GM12878 (cell line): ENCODE data around the gene TEKT2.

Source experiments
- BHLHE40 ChIP-seq, 2 experiments: fragments of 450-650 bp in 1 of 2; IDR thresholded peaks; 2 replicates each; pipeline ENCODE4 v1.6.1; 2011 to 2017; ENCODE audit warnings: low read depth in 2 of 2, borderline replicate concordance in 1 of 2, improper control_type of control experiment in 1 of 2, low read length in 1 of 2, mild to moderate bottlenecking in 1 of 2
- CEBPB ChIP-seq, 2 experiments: fragments of 150-350 bp in 1 of 2; IDR thresholded peaks; 2 replicates each; pipeline ENCODE4 v1.6.1; 2012 to 2014; ENCODE audit warnings: low read depth in 2 of 2, low read length in 2 of 2, borderline replicate concordance in 1 of 2, inconsistent platforms in 1 of 2
- CHD2 ChIP-seq: IDR thresholded peaks from 2 replicates; pipeline ENCODE4 v1.6.1; 2011; ENCODE audit warnings: low read depth, low read length, improper control_type of control experiment, borderline replicate concordance
- POLR2A ChIP-seq: IDR thresholded peaks from 2 replicates; pipeline ENCODE4 v1.6.1; 2011; ENCODE audit warnings: low read depth, mild to moderate bottlenecking, low read length
- POLR2AphosphoS5 ChIP-seq: IDR thresholded peaks from 2 replicates; pipeline ENCODE4 v1.6.1; 2011; ENCODE audit warnings: mild to moderate bottlenecking, low read length, inconsistent platforms
- RCOR1 ChIP-seq: conservative IDR thresholded peaks from 2 replicates; pipeline ENCODE4 v1.6.1; 2012; ENCODE audit warnings: low read depth, low read length, improper control_type of control experiment
- RFX5 ChIP-seq: IDR thresholded peaks from 2 replicates; pipeline ENCODE4 v1.6.1; 2011; ENCODE audit warnings: low read depth, low read length, improper control_type of control experiment
- SPI1 ChIP-seq: IDR thresholded peaks from 2 replicates; pipeline ENCODE4 v1.6.1; 2011; ENCODE audit warnings: low read depth, mild to moderate bottlenecking, low read length, moderate library complexity, borderline replicate concordance; ENCODE audit not compliant: insufficient read depth
- TCF7 ChIP-seq: IDR thresholded peaks from 2 replicates; pipeline ENCODE4 v1.6.1; 2014; ENCODE audit warnings: antibody characterized with exemption, borderline replicate concordance
- TF ChIP-seq, protein P1 (sequence below): fragments of 450-650 bp; IDR thresholded peaks from 2 replicates; pipeline ENCODE4 v1.6.1; 2017; ENCODE audit warnings: mild to moderate bottlenecking
- TF ChIP-seq, protein P2 (sequence below), 3 experiments: IDR thresholded peaks in 2 of 3; conservative IDR thresholded peaks in 1 of 3; 2 replicates each; pipeline ENCODE4 v1.5.1; 2011; ENCODE audit warnings: low read depth in 3 of 3, low read length in 3 of 3, mild to moderate bottlenecking in 3 of 3, control low read depth in 2 of 3, moderate library complexity in 2 of 3, inconsistent platforms in 1 of 3, mixed read lengths in 1 of 3; ENCODE audit not compliant: control insufficient read depth in 2 of 3, insufficient read depth in 1 of 3; ENCODE audit errors: extremely low read depth in 1 of 3
- TF ChIP-seq, protein P3 (sequence below): fragments of 450-650 bp; IDR thresholded peaks from 2 replicates; pipeline ENCODE4 v1.6.1; 2016; ENCODE audit warnings: mild to moderate bottlenecking
- TF ChIP-seq, protein P4 (sequence below): fragments of 450-650 bp; IDR thresholded peaks from 2 replicates; pipeline ENCODE4 v1.6.1; 2017; ENCODE audit warnings: borderline replicate concordance

DNA sequence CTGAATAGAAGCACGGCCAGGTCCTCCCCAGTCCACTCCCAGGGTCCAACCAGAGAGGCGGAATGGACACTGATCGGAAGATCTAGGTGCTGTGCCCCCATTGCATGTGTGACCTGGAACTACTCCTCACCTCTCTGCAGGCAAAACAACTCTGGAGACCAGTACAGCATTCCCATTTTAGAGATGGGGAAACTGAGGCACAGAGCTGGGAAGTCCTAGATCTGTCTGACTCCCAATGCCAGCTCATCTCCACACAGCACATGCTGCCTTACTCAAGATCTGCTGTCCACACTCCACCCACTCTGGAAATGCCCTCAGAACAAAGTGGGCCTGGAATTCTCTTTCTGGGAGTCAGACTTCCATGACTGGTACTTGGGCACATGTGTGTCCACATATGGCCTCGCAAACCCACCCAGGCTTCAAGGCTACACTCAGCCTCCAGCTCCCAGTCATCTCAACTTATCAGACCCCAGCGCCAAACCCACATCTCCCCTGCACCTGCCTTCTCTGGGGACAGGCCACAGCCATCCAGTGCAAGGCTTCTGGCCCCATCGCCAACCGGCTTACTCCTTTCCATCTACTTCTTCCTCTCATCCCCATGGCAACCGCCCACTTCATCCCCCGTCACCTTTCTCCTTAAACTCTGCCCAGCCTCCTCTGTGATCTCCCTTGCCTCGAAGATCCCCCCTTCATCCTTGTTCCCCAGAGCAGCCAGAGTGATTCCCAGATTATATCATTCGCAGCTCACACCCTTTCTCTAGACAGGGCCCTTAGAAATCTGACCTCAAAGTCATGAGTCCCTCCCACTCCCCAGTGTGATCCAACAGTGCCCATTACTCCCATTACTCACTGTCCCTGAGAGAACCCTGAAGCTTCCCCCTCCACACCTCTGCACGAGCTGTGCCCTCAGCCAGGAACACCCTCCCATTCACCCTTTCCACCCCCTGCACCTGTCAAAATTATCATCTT is 38.5 kb downstream of the TEKT2 start:
- TF ChIP-seq, protein P1, sequence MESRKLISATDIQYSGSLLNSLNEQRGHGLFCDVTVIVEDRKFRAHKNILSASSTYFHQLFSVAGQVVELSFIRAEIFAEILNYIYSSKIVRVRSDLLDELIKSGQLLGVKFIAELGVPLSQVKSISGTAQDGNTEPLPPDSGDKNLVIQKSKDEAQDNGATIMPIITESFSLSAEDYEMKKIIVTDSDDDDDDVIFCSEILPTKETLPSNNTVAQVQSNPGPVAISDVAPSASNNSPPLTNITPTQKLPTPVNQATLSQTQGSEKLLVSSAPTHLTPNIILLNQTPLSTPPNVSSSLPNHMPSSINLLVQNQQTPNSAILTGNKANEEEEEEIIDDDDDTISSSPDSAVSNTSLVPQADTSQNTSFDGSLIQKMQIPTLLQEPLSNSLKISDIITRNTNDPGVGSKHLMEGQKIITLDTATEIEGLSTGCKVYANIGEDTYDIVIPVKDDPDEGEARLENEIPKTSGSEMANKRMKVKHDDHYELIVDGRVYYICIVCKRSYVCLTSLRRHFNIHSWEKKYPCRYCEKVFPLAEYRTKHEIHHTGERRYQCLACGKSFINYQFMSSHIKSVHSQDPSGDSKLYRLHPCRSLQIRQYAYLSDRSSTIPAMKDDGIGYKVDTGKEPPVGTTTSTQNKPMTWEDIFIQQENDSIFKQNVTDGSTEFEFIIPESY = no peak
- TF ChIP-seq RCOR1 = no peak
- TF ChIP-seq BHLHE40 (IDR thresholded peaks at IDR 0.05; ENCODE audit: borderline replicate concordance in 1 of 2, low read depth in 2 of 2, low read length in 1 of 2) = no peak
- TF ChIP-seq, protein P2, sequence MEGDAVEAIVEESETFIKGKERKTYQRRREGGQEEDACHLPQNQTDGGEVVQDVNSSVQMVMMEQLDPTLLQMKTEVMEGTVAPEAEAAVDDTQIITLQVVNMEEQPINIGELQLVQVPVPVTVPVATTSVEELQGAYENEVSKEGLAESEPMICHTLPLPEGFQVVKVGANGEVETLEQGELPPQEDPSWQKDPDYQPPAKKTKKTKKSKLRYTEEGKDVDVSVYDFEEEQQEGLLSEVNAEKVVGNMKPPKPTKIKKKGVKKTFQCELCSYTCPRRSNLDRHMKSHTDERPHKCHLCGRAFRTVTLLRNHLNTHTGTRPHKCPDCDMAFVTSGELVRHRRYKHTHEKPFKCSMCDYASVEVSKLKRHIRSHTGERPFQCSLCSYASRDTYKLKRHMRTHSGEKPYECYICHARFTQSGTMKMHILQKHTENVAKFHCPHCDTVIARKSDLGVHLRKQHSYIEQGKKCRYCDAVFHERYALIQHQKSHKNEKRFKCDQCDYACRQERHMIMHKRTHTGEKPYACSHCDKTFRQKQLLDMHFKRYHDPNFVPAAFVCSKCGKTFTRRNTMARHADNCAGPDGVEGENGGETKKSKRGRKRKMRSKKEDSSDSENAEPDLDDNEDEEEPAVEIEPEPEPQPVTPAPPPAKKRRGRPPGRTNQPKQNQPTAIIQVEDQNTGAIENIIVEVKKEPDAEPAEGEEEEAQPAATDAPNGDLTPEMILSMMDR (IDR thresholded peaks at IDR 0.05 in 2 of 3, conservative IDR thresholded peaks at IDR 0.05 in 1 of 3; ENCODE audit: control insufficient read depth in 2 of 3, extremely low read depth in 1 of 3, insufficient read depth in 1 of 3, low read depth in 3 of 3, low read length in 3 of 3) = no peak
- TF ChIP-seq, protein P3, sequence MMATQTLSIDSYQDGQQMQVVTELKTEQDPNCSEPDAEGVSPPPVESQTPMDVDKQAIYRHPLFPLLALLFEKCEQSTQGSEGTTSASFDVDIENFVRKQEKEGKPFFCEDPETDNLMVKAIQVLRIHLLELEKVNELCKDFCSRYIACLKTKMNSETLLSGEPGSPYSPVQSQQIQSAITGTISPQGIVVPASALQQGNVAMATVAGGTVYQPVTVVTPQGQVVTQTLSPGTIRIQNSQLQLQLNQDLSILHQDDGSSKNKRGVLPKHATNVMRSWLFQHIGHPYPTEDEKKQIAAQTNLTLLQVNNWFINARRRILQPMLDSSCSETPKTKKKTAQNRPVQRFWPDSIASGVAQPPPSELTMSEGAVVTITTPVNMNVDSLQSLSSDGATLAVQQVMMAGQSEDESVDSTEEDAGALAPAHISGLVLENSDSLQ = no peak
- TF ChIP-seq SPI1 = no peak
- TF ChIP-seq CHD2 = no peak
- TF ChIP-seq, protein P4, sequence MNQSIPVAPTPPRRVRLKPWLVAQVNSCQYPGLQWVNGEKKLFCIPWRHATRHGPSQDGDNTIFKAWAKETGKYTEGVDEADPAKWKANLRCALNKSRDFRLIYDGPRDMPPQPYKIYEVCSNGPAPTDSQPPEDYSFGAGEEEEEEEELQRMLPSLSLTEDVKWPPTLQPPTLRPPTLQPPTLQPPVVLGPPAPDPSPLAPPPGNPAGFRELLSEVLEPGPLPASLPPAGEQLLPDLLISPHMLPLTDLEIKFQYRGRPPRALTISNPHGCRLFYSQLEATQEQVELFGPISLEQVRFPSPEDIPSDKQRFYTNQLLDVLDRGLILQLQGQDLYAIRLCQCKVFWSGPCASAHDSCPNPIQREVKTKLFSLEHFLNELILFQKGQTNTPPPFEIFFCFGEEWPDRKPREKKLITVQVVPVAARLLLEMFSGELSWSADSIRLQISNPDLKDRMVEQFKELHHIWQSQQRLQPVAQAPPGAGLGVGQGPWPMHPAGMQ = no peak
- no peak for TF ChIP-seq CEBPB (IDR thresholded peaks at IDR 0.05; ENCODE audit: borderline replicate concordance in 1 of 2, low read depth in 2 of 2, low read length in 2 of 2)
- no peak for TF ChIP-seq RFX5
- no peak for TF ChIP-seq TCF7
- TF ChIP-seq POLR2AphosphoS5 = no peak
- no peak for TF ChIP-seq POLR2A
